Fibroblast of upper back skin (primary cell): ENCODE data around the gene PIWIL1.

Experiments used
- DNase-seq: peaks from one replicate; pipeline ENCODE4 v3.0.0-alpha.2; 2013

The PIWIL1 gene

GRCh38 chr12:130338794-130339601, 1.3 kb downstream of the PIWIL1 start:
- no peak for DNase-seq

GRCh38 chr12:130339951-130340350, 2.3 kb downstream of the PIWIL1 start:
- no peak for DNase-seq

- DNase-seq: no peak
Observed at GRCh38 chr12:130342442-130342841, 4.8 kb downstream of the PIWIL1 start.

- no peak for DNase-seq
Observed at GRCh38 chr12:130342842-130343241, 5.2 kb downstream of the PIWIL1 start.

- no peak for DNase-seq
Observed at GRCh38 chr12:130344529-130344928, 6.8 kb downstream of the PIWIL1 start.

GRCh38 chr12:130345292-130345691, 7.6 kb downstream of the PIWIL1 start:
- DNase-seq: no peak

- DNase-seq: no peak
Observed at GRCh38 chr12:130347588-130347987, 9.9 kb downstream of the PIWIL1 start.

DNA sequence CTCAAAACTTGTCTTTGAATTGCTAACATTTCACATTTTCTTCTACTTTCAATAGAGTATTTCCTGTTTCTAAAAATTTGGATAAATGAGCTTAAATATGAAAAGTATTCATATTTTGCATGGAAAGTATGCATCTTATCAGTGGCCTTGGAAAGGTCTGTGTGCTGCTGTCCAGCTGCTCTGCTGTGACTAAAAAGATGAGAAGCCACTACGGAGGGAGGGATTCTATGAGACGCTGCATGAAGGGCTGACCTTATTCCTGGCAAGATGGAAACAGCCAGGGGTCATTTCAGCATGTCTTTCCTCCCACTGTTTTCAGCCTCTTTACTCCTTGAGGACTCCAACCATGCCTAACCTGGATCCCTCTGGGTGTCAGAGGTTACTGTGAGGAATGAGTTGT, 13.0 kb downstream of the PIWIL1 start:
- no peak for DNase-seq

DNA sequence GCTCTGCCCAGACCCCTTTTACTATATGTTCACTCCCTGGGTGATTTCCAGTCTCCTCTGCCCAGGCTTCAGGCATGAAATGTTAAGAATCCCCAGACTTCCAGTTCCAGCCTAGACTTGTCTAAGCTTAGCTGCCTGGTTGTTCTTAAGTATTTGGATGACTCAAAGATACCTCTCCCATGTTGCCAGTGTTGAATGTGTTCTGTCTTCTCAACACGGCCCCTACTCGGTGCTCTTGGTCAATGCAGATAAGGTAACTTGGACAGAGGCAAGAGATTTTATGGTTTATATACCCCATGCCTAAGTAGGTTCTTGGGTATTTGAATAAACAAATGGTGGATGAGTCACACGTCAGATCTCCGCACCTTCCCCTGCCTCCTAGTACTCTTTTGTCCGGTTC, 13.6 kb downstream of the PIWIL1 start:
- no peak for DNase-seq

DNA sequence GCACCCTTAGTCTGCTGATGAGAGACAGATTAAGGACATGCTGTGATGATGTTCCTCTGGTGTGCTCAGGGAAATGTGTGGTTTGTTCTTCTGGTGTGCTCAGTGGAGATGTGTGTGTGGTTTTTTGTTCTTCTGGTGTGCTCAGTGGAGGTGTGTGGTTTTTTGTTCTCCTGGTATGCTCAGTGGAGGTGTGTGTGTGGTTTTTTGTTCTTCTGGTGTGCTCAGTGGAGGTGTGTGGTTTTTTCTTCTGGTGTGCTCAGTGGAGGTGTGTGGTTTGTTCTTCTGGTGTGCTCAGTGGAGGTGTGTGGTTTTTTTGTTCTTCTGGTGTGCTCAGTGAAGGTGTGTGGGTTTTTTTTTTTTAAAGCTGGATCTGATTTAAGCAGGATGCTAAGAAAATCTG, 15.4 kb downstream of the PIWIL1 start:
- DNase-seq: no peak

DNA sequence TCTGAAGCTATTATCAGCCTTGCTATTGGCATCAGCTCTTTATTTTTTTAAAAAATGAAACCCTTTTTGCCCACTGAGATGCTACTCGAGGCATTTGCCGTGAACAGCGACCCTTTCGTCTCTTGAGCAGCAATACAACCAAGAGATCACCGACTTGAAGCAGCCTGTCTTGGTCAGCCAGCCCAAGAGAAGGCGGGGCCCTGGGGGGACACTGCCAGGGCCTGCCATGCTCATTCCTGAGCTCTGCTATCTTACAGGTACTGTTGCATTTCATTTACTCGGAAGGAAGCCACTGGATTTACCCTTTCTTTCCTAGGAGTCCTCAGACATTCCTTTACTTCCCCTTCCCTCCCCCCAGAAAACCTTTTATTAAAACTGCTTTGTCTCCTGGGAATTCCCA, 16.7 kb downstream of the PIWIL1 start:
- no peak for DNase-seq

DNA sequence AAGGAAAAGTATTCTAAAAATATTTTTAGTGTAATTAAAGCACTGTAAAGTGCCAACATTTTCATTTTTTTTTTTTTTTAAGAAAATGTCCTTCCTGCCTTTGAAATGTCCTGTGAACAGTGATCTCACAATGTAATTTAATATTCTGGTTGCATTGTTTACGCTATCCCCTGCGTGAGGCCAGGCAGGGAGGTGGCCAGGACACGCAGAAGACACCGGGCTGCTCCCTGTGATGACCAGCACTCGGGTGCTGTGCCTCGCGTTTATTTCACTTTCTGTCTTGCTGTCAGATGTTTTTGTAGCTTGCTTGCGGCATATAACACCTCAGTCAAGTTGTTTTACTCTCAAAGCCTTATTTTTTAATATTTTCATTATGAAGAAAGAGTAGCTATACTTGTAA, 18.5 kb downstream of the PIWIL1 start:
- DNase-seq: no peak

DNA sequence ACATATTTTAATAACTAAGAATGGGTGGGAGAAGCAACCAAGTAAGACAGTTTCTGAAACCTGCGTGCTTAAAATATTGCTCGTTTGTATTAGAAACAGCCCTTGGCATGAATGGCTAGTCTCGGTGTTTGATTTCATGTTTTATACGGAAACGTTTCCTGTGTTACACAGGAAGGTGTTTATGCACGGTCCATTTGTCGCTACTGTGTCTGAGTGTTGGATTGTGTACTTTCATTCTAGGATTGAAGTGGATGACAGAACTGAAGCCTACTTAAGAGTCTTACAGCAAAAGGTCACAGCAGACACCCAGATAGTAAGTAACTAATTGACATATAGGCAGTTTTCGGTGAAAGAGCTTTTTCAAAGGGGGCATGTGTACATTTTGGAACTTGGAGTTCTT, 19.6 kb downstream of the PIWIL1 start:
- DNase-seq: no peak

DNA sequence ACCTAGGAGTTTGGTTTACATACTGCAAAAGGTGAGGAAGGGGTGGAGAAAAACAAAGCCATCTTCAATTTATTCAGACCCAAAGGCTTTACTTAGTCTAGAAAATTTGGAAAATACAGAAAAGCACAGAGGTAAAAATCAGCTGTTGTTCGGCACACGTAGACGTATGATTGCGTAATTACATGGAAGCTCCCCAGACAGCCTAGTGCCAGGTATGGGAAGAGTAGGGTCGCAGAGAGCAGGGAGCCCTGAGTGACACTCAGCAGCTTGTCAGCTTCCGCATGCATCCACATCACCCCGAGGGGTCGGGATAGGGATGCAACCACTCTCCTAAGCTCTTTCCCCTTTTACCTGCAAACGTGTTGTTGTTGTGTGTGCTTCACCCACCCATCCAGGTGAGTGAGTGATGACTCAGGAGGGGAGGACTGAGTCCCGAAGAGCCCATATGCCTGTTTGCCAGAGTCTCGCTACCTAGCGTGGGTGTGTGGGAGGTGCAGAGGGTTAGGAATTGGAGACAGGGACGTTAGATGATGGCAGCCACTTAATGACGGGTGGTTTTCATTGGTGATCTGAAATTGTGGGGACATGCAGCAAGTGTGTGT, 20.1 kb downstream of the PIWIL1 start:
- DNase-seq: no peak

DNA sequence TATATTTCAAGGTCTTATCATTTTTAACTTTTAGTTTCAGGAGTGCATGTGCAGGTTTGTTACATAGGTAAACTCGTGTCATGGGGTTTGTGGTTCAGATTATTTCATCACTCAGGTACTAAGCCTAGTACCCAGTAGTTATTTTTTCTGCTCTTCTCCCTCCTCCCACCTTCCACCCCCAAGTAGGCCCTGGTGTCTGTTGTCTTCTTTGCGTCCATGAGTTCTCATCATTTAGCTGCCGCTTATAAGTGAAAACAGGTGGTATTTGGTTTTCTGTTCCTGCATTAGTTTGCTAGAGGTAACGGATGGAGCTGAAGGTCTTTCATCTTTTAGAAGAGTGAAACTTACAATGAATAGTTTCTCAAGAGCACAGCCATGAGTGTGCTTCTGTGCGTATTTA, 24.4 kb downstream of the PIWIL1 start:
- no peak for DNase-seq

DNA sequence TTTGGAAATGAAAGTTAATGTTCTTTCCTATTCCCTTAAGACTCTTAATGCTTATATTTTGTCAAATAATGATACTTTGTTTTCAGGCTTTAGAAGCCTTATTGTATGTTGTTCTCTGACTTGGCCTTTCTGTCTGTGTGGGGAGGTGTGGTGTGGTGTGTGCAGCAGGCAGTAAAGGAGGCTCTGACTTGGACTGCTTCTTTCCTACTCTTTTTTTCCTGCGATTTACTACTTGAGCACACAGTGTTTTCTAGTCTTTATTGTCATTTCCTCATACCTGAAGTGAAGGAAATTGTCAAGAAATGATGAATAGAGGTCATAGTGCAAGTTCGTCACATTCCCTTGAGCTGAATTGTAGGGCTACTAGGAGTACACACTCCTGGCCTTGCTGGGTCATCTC, 26.9 kb downstream of the PIWIL1 start:
- no peak for DNase-seq

DNA sequence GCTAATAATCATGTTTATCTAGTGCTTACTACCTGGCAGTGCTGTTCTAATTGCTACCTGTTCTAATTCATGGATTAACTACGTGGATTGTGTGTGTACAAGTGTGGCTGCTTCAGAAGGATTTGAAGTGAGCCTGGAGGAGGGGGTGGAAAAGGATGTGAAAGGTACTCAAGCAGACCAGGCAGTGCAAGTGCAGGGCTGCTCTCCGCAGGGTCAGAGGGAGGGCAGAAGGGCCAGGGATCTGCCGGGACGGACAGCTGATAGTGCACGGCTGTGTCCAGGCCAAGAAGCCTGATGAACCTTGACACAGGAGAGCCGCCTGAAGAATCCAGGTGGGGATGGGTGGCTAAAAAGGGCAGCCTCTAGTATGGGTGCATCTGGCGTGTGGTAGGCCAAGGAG, 28.5 kb downstream of the PIWIL1 start:
- no peak for DNase-seq

GRCh38 chr12:130367003-130367402, 29.3 kb downstream of the PIWIL1 start:
- DNase-seq: no peak

- DNase-seq: no peak
Observed at GRCh38 chr12:130367523-130367922, 29.8 kb downstream of the PIWIL1 start.

GRCh38 chr12:130369816-130370215, 32.1 kb downstream of the PIWIL1 start:
- DNase-seq: no peak

DNA sequence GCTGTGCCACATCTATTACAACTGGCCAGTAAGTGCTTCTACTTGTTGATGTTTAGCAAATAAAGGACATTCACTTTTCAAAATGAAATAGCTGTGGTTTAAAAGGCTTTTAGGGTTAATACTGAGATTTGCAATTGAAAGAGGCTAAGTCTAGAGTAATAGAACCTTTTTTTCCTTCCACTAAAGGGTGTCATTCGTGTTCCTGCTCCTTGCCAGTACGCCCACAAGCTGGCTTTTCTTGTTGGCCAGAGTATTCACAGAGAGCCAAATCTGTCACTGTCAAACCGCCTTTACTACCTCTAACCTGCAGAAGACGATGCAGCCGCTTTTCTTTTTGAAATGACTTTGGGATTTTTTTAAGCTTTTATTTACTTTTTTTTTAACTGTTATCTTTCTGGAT, 33.6 kb downstream of the PIWIL1 start:
- DNase-seq: no peak

DNA sequence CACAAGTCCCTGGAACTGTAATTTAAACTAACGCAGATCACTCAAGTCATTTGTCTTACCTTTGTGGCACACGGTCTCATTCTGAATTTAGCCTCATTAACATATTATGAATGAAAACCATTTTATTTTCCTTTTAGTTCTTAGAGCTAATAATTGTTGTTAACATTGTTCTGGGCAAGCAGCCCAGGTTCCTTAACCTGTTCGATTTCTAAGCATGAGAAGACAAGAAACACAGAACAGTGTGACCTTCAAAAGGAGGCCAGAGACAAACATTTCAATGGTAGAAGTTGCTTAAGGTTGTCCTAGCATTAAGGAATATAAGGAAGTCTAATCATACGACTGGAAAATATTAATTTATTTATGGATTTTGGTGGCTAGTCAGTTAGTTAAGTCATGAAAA, 35.2 kb downstream of the PIWIL1 start:
- DNase-seq: no peak

- DNase-seq: no peak
Observed at GRCh38 chr12:130374083-130374482, 36.4 kb downstream of the PIWIL1 start.

DNA sequence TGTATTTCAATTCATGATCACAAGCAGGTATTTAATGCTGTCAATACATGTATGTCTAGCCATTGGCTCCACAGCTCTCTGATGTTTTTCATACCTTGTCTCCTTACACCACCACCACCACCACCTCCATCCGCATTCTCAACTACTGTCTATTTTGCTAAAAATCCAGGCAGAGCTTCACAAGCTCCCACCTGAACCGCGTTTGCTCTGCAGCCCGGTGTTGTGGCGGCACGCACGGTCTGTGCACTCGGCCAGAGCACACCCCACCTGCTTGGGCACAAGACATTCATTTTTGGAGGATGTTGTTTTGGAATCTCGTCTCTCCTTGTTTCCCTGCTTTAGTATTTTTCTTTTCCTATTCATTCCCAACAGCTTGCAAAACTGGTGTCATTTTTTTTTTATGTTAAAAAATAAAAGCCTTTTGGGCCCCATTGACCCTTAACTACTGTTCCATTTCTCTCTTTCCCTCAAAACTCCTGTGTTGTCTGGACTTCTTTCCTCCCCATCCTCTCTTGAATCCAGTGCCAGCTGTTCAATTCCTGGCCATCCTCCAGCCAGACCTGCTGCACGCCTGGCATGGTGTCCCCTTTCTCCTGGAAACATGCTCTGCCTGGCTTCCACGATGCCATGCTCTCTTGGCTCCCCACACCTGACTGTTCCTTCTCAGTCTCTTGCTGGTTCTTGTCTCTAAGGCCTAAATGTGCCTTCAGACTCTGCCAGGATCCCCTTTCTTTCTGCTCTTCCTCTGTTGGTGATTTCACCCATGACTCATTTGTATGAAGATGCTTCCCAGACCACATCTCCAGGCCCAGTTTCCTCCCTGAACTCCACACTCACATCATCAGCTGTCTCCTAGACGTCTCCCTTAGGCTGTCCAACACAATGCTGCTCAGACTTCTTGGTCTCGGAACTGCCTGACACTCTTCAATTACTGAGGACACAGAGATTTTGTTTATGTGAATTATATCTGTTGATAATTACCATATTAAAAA, 37.9 kb downstream of the PIWIL1 start:
- DNase-seq: no peak
